Kidney capillary endothelial cell (primary cell): Measurements from ENCODE around the gene CA5B.
"Not testable (repeated sequence)": the region's sequence is repeated elsewhere in the genome, so short reads cannot be mapped to it uniquely, and the experiment has no call there.

ENCODE experiments used
- DNase-seq: peaks from one replicate; pipeline ENCODE4 v3.0.0-alpha.2; 2018; ENCODE audit warnings: low spot score

CA5B gene

DNA sequence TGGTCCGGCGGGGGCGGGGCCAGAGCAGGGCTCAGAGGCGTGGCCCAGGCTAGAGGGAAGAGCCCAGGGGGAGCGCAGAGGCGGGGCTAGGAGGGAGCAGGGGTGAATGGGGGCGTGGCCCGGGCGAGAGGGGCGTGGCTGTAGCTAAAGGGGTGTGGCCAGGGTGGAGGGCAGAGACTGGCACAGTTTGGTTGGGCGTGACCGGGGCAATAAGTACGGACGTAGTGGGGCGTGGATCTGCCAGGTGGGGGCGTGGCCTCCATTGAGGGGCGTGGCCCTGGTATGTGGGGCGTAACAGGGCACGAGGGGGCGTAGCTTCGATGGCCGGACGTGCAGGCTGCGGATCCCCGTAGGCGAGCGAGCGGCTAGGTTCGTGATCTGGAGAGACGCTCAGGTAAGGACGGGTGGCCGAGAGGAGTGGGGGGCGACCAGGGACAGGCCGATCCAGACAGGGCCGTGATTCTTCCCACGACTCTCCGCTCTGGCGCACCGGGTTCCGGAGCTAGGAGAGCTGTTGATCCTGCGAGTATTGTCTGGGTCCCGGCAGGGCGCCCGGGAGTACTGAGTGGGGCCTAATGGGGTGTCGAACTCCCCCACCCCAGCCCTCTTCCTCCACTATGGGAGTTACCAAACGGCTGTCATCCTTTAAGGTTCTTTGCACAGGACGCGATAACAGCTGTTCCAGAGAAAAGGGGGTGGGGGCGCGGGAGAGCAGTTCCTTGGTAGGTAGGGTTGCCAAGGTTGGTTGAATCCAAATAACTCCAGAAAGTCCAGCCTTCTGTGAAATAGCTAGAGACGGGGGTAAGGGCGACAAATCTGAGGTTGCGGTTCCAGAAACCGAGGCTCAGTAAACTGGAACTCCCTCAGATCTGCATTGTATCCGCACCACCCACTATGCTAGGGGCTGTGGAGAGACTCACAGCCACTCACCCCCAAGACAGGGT is at the start of gene CA5B:
Gene CA5B, plus strand, starts transcription at position 312 of the 944 bp plus-strand sequence. CDS start 11,754 bp downstream, outside the sequence.
- DNase-seq: peak; percentile 61

GRCh38 chrX:15694941-15695451 is 43.1 kb upstream of the CA5B start:
- DNase-seq: no peak

DNA sequence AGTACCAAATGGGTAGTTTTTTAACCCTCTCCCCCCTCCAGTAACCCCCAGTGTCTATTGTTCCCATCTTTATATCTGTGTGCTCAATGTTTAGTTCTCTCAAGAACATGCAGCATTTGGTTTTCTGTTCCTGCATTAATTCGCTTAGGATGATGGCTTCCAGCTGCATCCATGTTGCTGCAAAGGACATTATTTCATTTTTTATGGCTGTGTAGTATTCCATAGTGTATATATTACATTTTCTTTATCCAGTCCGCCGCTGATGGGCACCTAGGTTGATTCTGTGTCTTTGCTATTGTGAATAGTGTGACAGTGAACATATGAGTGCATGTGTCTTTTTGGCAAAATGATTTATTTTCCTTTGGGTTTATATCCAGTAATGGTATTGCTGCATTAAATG is 41.6 kb upstream of the CA5B start:
- no peak for DNase-seq

DNA sequence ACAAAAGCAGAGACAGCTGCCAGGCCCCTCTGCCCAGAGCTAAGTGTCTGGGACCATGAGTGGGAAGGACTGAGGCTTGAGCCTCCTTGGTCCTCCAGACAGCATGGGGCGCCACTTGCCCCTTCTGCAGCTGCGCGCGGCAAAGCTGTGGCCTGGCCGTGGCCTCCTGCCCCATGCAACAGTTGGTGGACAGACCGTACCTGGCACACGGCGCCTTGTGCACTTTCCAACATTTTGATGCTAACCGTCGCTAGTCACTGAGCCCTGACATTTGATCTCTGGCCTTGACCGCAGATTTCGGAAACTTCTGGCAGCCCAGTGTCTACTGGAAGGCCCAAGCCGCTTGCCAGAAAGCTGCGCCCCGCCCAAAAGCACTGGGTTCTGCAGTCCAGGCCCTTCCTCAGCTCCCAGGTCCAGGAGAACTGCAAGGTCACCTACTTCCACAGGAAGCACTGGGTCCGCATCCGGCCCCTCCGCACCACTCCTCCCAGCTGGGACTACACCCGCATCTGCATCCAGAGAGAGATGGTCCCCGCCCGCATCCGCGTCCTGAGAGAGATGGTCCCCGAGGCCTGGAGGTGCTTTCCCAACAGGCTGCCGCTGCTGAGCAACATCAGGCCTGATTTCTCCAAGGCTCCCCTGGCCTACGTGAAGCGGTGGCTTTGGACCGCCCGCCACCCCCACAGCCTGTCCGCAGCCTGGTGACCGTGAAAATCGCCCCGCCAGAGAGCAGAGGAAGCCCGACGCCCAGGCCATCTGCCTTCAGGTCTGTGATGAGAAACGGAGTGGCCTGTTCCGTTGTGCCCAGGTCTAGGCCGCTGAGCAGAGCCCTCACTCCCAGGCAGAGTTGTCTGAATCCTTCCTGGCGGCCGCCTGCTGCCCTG is 35.3 kb upstream of the CA5B start:
- no peak for DNase-seq

DNA sequence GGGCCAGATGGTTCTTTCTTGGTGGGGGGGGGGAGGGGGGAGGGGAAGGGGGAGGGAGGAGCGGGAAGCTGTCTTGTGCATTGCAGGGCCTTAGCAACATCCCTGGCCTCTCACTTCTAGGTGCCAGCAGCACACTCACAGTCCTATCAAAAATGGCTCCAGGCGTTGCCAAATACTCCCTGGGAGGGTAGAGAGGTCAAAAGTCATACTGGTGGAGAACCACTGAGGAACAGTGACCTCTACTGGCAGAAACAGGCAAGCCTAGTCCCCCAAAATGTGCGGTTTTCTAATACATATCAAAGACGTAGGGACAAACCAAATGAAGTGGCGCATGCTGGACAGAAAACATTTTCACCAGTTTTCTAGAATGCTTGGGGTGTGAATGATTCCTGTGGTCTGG is 34.3 kb upstream of the CA5B start:
- DNase-seq: not testable (repeated sequence)

- not testable (repeated sequence) for DNase-seq
Observed at GRCh38 chrX:15704273-15704672, 33.8 kb upstream of the CA5B start.

DNA sequence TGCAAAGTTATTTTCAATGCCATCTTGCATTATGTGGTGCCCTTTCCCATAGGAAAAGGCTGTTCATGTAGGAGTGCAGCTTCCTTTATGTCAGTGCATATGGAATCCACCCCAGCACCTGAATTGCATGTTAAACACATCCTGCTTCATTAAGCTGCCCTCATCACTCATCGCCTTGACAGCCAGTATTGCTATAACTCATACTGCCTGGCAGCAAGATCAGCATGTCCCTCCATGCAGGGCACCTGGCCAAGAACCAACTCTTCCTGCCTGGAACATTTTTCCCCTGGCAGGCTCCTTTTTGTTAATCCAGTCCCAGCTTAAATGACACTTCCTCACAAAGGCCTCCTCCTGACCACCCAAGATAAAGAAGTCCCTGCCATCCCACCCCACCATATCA is 23.5 kb upstream of the CA5B start:
- DNase-seq: no peak

- DNase-seq: no peak
Observed at GRCh38 chrX:15718283-15718970, 19.6 kb upstream of the CA5B start.

DNA sequence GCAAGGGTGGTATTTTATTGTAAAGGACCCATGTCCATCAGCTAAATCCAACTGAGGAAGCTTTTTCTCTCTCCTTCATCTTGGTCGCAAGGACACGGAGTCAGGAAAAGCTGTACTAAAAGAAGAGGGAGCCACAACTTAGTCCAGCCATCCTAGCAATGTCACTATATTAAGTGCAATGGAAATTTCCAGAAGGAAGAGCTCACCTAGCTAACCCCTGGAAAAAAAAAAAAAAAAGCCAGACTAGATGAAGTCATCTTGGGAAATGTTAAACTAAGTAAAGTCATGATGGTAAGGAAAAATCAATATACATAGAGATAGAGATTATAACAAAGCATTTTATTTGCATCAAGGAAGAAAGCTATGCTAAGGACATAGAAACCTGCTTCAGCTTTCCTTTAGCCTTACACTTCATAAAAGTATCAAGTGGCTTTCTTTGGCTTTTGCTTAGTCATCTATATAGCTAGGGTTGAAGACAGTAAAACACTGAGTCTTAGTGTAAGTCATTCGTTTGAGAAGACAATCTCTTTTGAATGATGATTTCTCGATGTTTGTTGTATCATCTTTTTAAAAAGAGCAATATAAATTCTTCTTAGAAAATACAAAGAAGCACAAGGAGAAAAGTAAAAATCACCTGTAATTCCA is 18.6 kb upstream of the CA5B start:
- DNase-seq: no peak

DNA sequence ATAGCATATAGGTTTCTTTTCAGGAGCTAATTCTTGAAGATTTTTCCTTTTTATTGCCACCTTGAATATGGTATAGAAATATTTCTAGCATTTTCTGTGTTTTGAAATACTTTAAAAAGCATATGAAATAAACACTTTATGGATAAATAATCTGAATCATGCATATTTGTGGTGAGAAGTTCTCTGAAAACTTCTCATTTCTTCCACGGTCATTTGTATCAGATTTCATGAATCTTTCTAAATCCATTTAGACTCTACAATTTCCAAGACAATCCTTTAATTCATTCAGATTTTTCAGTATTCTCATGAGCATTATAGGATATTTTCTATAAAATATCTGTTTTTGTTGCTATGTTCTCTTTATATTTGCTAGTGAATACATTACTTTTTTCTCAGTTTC is 16.2 kb upstream of the CA5B start:
- no peak for DNase-seq

GRCh38 chrX:15723887-15724517 is 14.1 kb upstream of the CA5B start:
- DNase-seq: no peak

GRCh38 chrX:15724911-15725310 is 13.2 kb upstream of the CA5B start:
- no peak for DNase-seq

DNA sequence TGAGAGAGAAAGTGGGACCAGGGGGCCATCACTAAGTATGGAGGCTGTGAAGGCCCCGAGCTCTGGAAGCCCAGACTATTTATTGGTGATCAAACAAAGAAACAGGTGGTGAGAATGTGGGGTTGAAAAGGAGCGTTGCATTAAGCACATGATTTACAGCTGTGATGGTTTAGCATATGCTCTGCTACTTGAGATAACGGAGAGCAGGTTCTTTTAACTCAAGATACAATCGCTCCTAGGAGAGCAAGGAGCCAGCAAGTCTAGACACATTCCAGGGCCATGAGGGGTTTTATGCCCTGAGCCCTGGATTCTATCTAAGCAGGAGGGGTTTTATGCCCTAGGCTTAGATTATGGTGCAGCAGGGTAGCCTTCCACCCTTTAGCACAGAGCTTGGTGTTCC is 6.7 kb upstream of the CA5B start:
- DNase-seq: not testable (repeated sequence)

- DNase-seq: no peak
Observed at GRCh38 chrX:15737190-15737958, 696 bp upstream of the CA5B start.

DNA sequence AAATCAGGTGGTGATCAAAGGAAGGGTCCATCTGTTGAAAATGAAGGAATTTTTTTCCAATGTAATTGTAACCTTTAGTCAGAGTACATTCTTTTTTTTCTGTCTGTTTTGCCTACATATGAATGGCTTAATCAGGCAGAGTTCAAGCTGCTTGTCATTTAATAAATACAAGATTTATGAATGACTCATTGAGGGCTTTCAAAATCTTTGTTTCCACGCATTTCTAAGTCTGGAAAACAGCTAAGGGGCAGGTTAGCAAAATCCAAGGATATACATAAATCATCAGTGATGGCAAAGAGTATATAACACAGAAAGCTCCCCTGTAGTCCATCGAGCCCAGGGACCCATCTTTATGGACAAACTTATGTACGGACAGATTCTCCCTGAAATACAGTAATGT is 1.8 kb downstream of the CA5B start:
- no peak for DNase-seq

- no peak for DNase-seq
Observed at GRCh38 chrX:15744181-15744867, 6.3 kb downstream of the CA5B start.

- no peak for DNase-seq
Observed at GRCh38 chrX:15745179-15745578, 7.1 kb downstream of the CA5B start.

- DNase-seq: not testable (repeated sequence)
Observed at GRCh38 chrX:15746651-15747050, 8.6 kb downstream of the CA5B start.

GRCh38 chrX:15747626-15748173 is 9.6 kb downstream of the CA5B start:
- DNase-seq: no peak
